GM12878 (cell line): ENCODE data around the gene CACNA2D1.

ENCODE experiments used
- CTCF ChIP-seq, 3 experiments: IDR thresholded peaks in 2 of 3; conservative IDR thresholded peaks in 1 of 3; 2 replicates each; pipeline ENCODE4 v1.5.1; 2011; ENCODE audit warnings: low read depth in 3 of 3, low read length in 3 of 3, mild to moderate bottlenecking in 3 of 3, control low read depth in 2 of 3, moderate library complexity in 2 of 3, inconsistent platforms in 1 of 3, mixed read lengths in 1 of 3; ENCODE audit not compliant: control insufficient read depth in 2 of 3, insufficient read depth in 1 of 3; ENCODE audit errors: extremely low read depth in 1 of 3
- CUX1 ChIP-seq: IDR thresholded peaks from 2 replicates; pipeline ENCODE4 v1.6.1; 2012; ENCODE audit warnings: improper control_type of control experiment, low read depth, low read length; ENCODE audit not compliant: insufficient replicate concordance
- TARDBP ChIP-seq: IDR thresholded peaks from 2 replicates; pipeline ENCODE4 v1.6.1; 2016; ENCODE audit warnings: borderline replicate concordance
- TCF7 ChIP-seq: IDR thresholded peaks from 2 replicates; pipeline ENCODE4 v1.6.1; 2014; ENCODE audit warnings: antibody characterized with exemption, borderline replicate concordance

- no peak for TF ChIP-seq CUX1
- TF ChIP-seq TCF7 = no peak
- TF ChIP-seq TARDBP = no peak
- no peak for TF ChIP-seq CTCF (IDR thresholded peaks at IDR 0.05 in 2 of 3, conservative IDR thresholded peaks at IDR 0.05 in 1 of 3; ENCODE audit: control insufficient read depth in 2 of 3, extremely low read depth in 1 of 3, insufficient read depth in 1 of 3, low read depth in 3 of 3, low read length in 3 of 3)
These were observed 301.2 kb downstream of the CACNA2D1 start for GRCh38 chr7:82142263-82142864.
